ENCODE measurements around the gene C6orf89.
A peak's percentile ranks its signal among the peaks of the same experiment; 100 is the strongest.

The C6orf89 gene

DNA sequence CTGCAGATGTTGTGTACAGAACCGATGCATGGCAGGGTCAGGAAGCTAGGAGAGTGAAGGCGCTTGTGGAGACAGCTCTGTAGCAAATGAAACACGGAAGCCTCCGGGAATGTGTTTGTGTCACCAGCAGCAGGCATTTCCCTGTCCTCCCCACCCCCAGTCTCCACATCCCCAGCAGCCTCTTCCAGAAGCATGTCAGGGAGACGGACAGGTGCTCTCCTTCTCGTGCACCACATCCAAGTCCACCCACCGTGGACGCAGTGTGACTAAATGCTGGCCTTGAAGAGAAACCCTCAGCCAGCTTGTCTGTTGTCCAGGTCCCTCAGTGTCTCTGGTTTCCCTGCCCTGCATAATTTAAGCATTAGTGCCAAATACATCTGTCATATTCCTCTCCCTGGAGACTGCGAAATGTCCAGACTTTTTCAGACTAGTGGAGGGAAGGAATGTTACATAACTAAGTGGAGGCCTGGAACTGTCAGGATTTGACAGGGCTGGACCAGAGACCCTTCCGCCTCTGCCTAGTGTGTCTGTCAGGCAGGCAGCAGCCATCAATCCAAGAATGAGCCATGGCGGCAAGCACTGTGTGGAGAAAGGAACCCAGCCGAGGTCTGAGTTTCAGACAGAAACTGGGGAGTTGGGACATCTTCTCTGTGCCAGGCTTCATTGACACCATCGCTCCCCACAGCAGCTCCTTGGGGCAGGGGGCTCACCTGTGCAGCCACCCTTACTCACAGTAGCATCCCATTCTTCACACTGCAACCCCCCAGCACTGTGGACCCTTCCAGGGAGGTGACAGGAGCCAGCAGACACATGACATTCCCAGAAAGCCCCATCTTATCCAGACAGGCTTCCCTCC lies 42.2 kb downstream of the C6orf89 start:
- TF ChIP-seq EZH2phosphoT487 (IDR thresholded peaks at IDR 0.05; ENCODE audit: low read depth) = no peak
- TF ChIP-seq, protein P1, sequence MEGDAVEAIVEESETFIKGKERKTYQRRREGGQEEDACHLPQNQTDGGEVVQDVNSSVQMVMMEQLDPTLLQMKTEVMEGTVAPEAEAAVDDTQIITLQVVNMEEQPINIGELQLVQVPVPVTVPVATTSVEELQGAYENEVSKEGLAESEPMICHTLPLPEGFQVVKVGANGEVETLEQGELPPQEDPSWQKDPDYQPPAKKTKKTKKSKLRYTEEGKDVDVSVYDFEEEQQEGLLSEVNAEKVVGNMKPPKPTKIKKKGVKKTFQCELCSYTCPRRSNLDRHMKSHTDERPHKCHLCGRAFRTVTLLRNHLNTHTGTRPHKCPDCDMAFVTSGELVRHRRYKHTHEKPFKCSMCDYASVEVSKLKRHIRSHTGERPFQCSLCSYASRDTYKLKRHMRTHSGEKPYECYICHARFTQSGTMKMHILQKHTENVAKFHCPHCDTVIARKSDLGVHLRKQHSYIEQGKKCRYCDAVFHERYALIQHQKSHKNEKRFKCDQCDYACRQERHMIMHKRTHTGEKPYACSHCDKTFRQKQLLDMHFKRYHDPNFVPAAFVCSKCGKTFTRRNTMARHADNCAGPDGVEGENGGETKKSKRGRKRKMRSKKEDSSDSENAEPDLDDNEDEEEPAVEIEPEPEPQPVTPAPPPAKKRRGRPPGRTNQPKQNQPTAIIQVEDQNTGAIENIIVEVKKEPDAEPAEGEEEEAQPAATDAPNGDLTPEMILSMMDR (IDR thresholded peaks at IDR 0.05; ENCODE audit: low read depth, low read length) = no peak
- Histone ChIP-seq H4K20me1 (ENCODE audit: insufficient read depth, low read length) (no peaks in the 10 kb centered on the region), H3K4me1 (ENCODE audit: low read length) (peaks cover 30% of the 10 kb centered on the region), H3K9me3 (ENCODE audit: insufficient read depth, low read length) (no peaks in the 10 kb centered on the region), H3K9ac (ENCODE audit: low read length) (0 out of 2 replicates have a peak overlapping the region, but pooled peaks have one; percentile 3), H3K36me3 (replicated peaks; ENCODE audit: low read depth, low read length) (peaks cover 4% of the 10 kb centered on the region), H3K79me2 (ENCODE audit: low read length) (no peaks in the 10 kb centered on the region), H2AFZ (ENCODE audit: low read depth, low read length) (no peak overlapping the region), H3K27ac (ENCODE audit: low read length) (peak overlapping the region; percentile 63), H3K4me3 (ENCODE audit: low read length) (peak overlapping the region; percentile 7), H3K4me2 (ENCODE audit: low read length) (peak overlapping the region; percentile 66), H3K27me3 (ENCODE audit: low read depth, low read length) (no peaks in the 10 kb centered on the region)

DNA sequence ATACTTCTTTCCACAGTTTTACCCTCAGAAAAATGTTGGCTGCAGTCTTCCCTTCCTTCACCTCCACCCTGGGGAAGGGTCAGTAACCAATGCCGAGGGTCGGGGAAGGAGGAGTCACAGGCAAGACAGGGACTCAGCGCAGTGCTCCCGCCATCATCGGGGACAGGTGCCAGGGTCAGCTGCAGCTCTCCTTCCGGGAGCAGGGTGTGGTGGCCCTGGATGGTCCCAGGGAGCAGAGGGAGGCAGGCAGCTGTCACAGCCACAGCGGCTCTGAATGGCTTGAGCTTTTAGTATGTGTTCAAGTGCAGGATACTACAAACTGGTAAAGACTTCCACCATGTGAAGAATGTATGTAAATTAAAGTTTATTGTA lies 42.8 kb downstream of the C6orf89 start:
- H3K4me2 ChIP-seq (ENCODE audit: low read length) = no peak overlapping the region
- H3K9ac ChIP-seq (ENCODE audit: low read length) = no peak overlapping the region
- no peaks in the 10 kb centered on the region for H3K9me3 ChIP-seq (ENCODE audit: insufficient read depth, low read length)
- no peaks in the 10 kb centered on the region for H3K79me2 ChIP-seq (ENCODE audit: low read length)
- peaks cover 4% of the 10 kb centered on the region for H3K36me3 ChIP-seq (replicated peaks; ENCODE audit: low read depth, low read length)
- H3K27me3 ChIP-seq (ENCODE audit: low read depth, low read length) = no peaks in the 10 kb centered on the region
- peaks cover 30% of the 10 kb centered on the region for H3K4me1 ChIP-seq (ENCODE audit: low read length)
- no peak overlapping the region for H3K27ac ChIP-seq (ENCODE audit: low read length)
- H4K20me1 ChIP-seq (ENCODE audit: insufficient read depth, low read length) = no peaks in the 10 kb centered on the region
- H3K4me3 ChIP-seq (ENCODE audit: low read length) = no peak overlapping the region
- TF ChIP-seq, protein P1 (IDR thresholded peaks at IDR 0.05; ENCODE audit: low read depth, low read length) = no peak
- no peak for TF ChIP-seq EZH2phosphoT487 (IDR thresholded peaks at IDR 0.05; ENCODE audit: low read depth)
- H2AFZ ChIP-seq (ENCODE audit: low read depth, low read length) = no peak overlapping the region

DNA sequence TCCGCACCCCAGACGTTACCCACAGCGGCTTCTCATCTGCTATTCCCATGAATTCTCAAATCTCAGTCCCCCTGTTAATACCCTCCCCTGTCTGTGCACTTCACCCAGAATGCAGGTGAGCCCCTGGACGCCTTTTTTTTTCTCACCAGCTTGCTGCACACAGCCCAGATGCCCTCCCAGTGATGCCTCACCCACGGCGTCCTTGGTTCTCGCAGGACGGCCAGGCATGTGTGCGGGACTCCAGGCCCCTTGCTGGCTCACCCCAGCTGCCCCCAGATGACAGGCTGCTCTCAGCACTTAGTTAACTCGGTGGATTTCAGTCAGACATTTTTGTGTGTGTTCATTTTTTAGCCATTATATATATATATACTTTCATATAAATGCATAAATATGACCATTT lies 43.4 kb downstream of the C6orf89 start:
- no peak overlapping the region for H3K4me2 ChIP-seq (ENCODE audit: low read length)
- H3K36me3 ChIP-seq (replicated peaks; ENCODE audit: low read depth, low read length) = peaks cover 4% of the 10 kb centered on the region
- H4K20me1 ChIP-seq (ENCODE audit: insufficient read depth, low read length) = no peaks in the 10 kb centered on the region
- H3K27ac ChIP-seq (ENCODE audit: low read length) = no peak overlapping the region
- H3K4me1 ChIP-seq (ENCODE audit: low read length) = peaks cover 30% of the 10 kb centered on the region
- no peak overlapping the region for H3K9ac ChIP-seq (ENCODE audit: low read length)
- no peak overlapping the region for H3K4me3 ChIP-seq (ENCODE audit: low read length)
- H2AFZ ChIP-seq (ENCODE audit: low read depth, low read length) = no peak overlapping the region
- H3K27me3 ChIP-seq (ENCODE audit: low read depth, low read length) = no peaks in the 10 kb centered on the region
- TF ChIP-seq EZH2phosphoT487 (IDR thresholded peaks at IDR 0.05; ENCODE audit: low read depth) = no peak
- TF ChIP-seq, protein P1 (IDR thresholded peaks at IDR 0.05; ENCODE audit: low read depth, low read length) = no peak
- no peaks in the 10 kb centered on the region for H3K9me3 ChIP-seq (ENCODE audit: insufficient read depth, low read length)
- H3K79me2 ChIP-seq (ENCODE audit: low read length) = no peaks in the 10 kb centered on the region

DNA sequence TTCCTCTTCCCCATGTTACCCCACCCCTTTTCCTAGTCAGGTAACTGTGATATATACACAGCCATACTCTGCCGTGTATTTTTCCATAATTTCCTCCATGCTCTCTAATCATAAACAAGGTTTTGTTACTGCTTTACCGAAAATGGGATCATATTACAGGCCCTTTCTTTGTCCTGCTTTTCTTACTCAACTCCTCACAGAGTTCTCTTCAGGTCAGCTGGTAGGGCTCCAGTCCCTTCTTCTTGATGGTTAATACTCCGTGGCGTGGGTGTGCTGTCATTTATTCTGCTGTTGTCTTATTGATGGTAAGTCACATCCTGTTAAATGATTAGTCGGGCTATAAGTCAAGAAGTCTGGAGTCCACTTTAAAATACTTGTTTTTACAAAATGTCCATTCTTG lies 43.9 kb downstream of the C6orf89 start:
- no peak overlapping the region for H3K4me2 ChIP-seq (ENCODE audit: low read length)

More for the DNA sequence above, 43.9 kb downstream of the C6orf89 start:
- Histone ChIP-seq H4K20me1 (ENCODE audit: insufficient read depth, low read length) (no peaks in the 10 kb centered on the region), H3K27ac (ENCODE audit: low read length) (no peak overlapping the region), H3K79me2 (ENCODE audit: low read length) (no peaks in the 10 kb centered on the region), H2AFZ (ENCODE audit: low read depth, low read length) (no peak overlapping the region), H3K4me3 (ENCODE audit: low read length) (no peak overlapping the region), H3K27me3 (ENCODE audit: low read depth, low read length) (no peaks in the 10 kb centered on the region), H3K9me3 (ENCODE audit: insufficient read depth, low read length) (no peaks in the 10 kb centered on the region), H3K36me3 (replicated peaks; ENCODE audit: low read depth, low read length) (peaks cover 4% of the 10 kb centered on the region), H3K4me1 (ENCODE audit: low read length) (peaks cover 30% of the 10 kb centered on the region), H3K9ac (ENCODE audit: low read length) (no peak overlapping the region)
- no peak for TF ChIP-seq EZH2phosphoT487 (IDR thresholded peaks at IDR 0.05; ENCODE audit: low read depth)
- TF ChIP-seq, protein P1 (IDR thresholded peaks at IDR 0.05; ENCODE audit: low read depth, low read length) = no peak

Measured in OCI-LY3 (cell line).